H9 (cell line): ENCODE measurements around the gene CCDC18. TPM values are rescaled to one million over a fixed set of nuclear protein-coding genes. Genes with fewer than 3 reads are reported as not detected.

Source experiments
- DNase-seq: peaks from one replicate; pipeline ENCODE4 v3.0.0-alpha.2; 2017
- H2AFZ ChIP-seq: one replicate; pipeline ENCODE4 v1.6.1; 2013; ENCODE audit warnings: mild to moderate bottlenecking, low read length, control low read depth, moderate library complexity
- H2AK5ac ChIP-seq: 2 replicates; pipeline ENCODE4 v1.6.1; 2013; ENCODE audit warnings: low read length, control low read depth, mixed read lengths; ENCODE audit not compliant: insufficient read length
- H2BK120ac ChIP-seq: one replicate; pipeline ENCODE4 v1.6.1; 2013; ENCODE audit warnings: low read depth, mild to moderate bottlenecking, low read length, control low read depth, inconsistent platforms; ENCODE audit not compliant: poor library complexity, severe bottlenecking
- H2BK12ac ChIP-seq: 2 replicates; pipeline ENCODE4 v1.6.1; 2013; ENCODE audit warnings: low read length, control low read depth, mixed read lengths, low read depth; ENCODE audit not compliant: insufficient read length
- H2BK15ac ChIP-seq: 2 replicates; pipeline ENCODE4 v1.6.1; 2013; ENCODE audit warnings: low read depth, low read length, control low read depth
- H2BK20ac ChIP-seq: one replicate; pipeline ENCODE4 v1.6.1; 2013; ENCODE audit warnings: low read depth, mild to moderate bottlenecking, low read length, control low read depth, inconsistent platforms; ENCODE audit not compliant: poor library complexity, severe bottlenecking
- H2BK5ac ChIP-seq: 2 replicates; pipeline ENCODE4 v1.6.1; 2013; ENCODE audit warnings: low read length, control low read depth, mixed read lengths; ENCODE audit not compliant: insufficient read length
- H3K14ac ChIP-seq: 2 replicates; pipeline ENCODE4 v1.6.1; 2013; ENCODE audit warnings: low read length, control low read depth; ENCODE audit not compliant: insufficient read depth
- H3K18ac ChIP-seq: 2 replicates; pipeline ENCODE4 v1.6.1; 2013; ENCODE audit warnings: low read depth, mild to moderate bottlenecking, mixed read lengths, low read length, control low read depth; ENCODE audit not compliant: insufficient read length
- H3K23ac ChIP-seq: 2 replicates; pipeline ENCODE4 v1.6.1; 2013; ENCODE audit warnings: low read length, control low read depth, mixed read lengths, low read depth; ENCODE audit not compliant: insufficient read length
- H3K23me2 ChIP-seq: 2 replicates; pipeline ENCODE4 v1.6.1; 2013; ENCODE audit warnings: low read depth, mild to moderate bottlenecking, mixed read lengths, low read length, control low read depth; ENCODE audit not compliant: insufficient read length, poor library complexity, severe bottlenecking
- H3K27ac ChIP-seq: 2 replicates; pipeline ENCODE4 v1.5.1; 2013; ENCODE audit warnings: low read length, control low read depth, mixed read lengths, low read depth; ENCODE audit not compliant: insufficient read length
- H3K27me3 ChIP-seq: 2 replicates; pipeline ENCODE4 v1.6.1; 2013; ENCODE audit warnings: low read length, control low read depth, inconsistent platforms; ENCODE audit not compliant: insufficient read depth
- H3K4ac ChIP-seq: 2 replicates; pipeline ENCODE4 v1.6.1; 2013; ENCODE audit warnings: low read depth, mild to moderate bottlenecking, control low read depth, inconsistent platforms, low read length, moderate library complexity
- H3K4me1 ChIP-seq: 2 replicates; pipeline ENCODE4 v1.6.1; 2013; ENCODE audit warnings: low read length, control low read depth, inconsistent platforms; ENCODE audit not compliant: insufficient read depth
- H3K4me2 ChIP-seq: 2 replicates; pipeline ENCODE4 v1.6.1; 2013; ENCODE audit warnings: low read length, control low read depth, mixed read lengths; ENCODE audit not compliant: insufficient read length, insufficient read depth
- H3K56ac ChIP-seq: 2 replicates; pipeline ENCODE4 v1.6.1; 2013; ENCODE audit warnings: low read depth, mild to moderate bottlenecking, mixed read lengths, low read length, control low read depth; ENCODE audit not compliant: insufficient read length
- H3K79me1 ChIP-seq: 2 replicates; pipeline ENCODE4 v1.6.1; 2013; ENCODE audit warnings: low read depth, mild to moderate bottlenecking, moderate library complexity, low read length, control low read depth, inconsistent platforms; ENCODE audit not compliant: insufficient read depth, poor library complexity, severe bottlenecking
- H3K79me2 ChIP-seq: 2 replicates; pipeline ENCODE4 v1.6.1; 2013; ENCODE audit warnings: low read length, control low read depth, inconsistent platforms; ENCODE audit not compliant: insufficient read depth
- H3K9ac ChIP-seq: 2 replicates; pipeline ENCODE4 v1.6.1; 2013; ENCODE audit warnings: low read length, control low read depth, mixed read lengths; ENCODE audit not compliant: insufficient read length; ENCODE audit errors: extremely low read depth
- H3K9me3 ChIP-seq: one replicate; pipeline ENCODE4 v1.6.1; 2013; ENCODE audit warnings: low read depth, low read length, inconsistent platforms; ENCODE audit not compliant: control insufficient read depth
- H3T11ph ChIP-seq: one replicate; pipeline ENCODE4 v1.6.1; 2013; ENCODE audit warnings: mild to moderate bottlenecking, low read length, control low read depth, inconsistent platforms
- H4K20me1 ChIP-seq: one replicate; pipeline ENCODE4 v1.6.1; 2013; ENCODE audit not compliant: control insufficient read depth, insufficient read length, insufficient read depth
- H4K5ac ChIP-seq: 2 replicates; pipeline ENCODE4 v1.6.1; 2013; ENCODE audit warnings: low read depth, mild to moderate bottlenecking, mixed read lengths, low read length, control low read depth; ENCODE audit not compliant: insufficient read length
- H4K8ac ChIP-seq: replicated peaks from 2 replicates; pipeline ENCODE4 v1.6.1; 2013; ENCODE audit warnings: low read length, control low read depth, mixed read lengths, low read depth; ENCODE audit not compliant: insufficient read length
- H4K91ac ChIP-seq: 2 replicates; pipeline ENCODE4 v1.6.1; 2013; ENCODE audit warnings: low read depth, mild to moderate bottlenecking, moderate library complexity, mixed read lengths, low read length, control low read depth; ENCODE audit not compliant: insufficient read length
- H3K27ac Mint-ChIP-seq, 3 experiments: 2 replicates in 2 of 3; 3 replicates in 1 of 3; pipeline ENCODE4 v1.8.0; 2020 to 2021; ENCODE audit warnings: mixed read lengths in 3 of 3, mild to moderate bottlenecking in 1 of 3, moderate library complexity in 1 of 3
- H3K27me3 Mint-ChIP-seq: 2 replicates; pipeline ENCODE4 v1.8.0; 2021; ENCODE audit warnings: low read depth, mild to moderate bottlenecking, moderate library complexity, mixed read lengths
- H3K36me3 Mint-ChIP-seq, 3 experiments: 2 replicates in 2 of 3; 3 replicates in 1 of 3; pipeline ENCODE4 v1.8.0; 2020 to 2021; ENCODE audit warnings: low read depth in 3 of 3, mixed read lengths in 3 of 3; ENCODE audit not compliant: insufficient read depth in 1 of 3
- H3K4me1 Mint-ChIP-seq, 2 experiments: 2 replicates each; pipeline ENCODE4 v1.8.0; 2020; ENCODE audit warnings: mixed read lengths in 2 of 2
- H3K4me3 Mint-ChIP-seq, 2 experiments: 2 replicates in 1 of 2; 3 replicates in 1 of 2; pipeline ENCODE4 v1.8.0; 2020 to 2021; ENCODE audit warnings: mild to moderate bottlenecking in 2 of 2, mixed read lengths in 2 of 2, moderate library complexity in 1 of 2
- H3K9me3 Mint-ChIP-seq, 2 experiments: 2 replicates in 1 of 2; 3 replicates in 1 of 2; pipeline ENCODE4 v1.8.0; 2020; ENCODE audit warnings: mild to moderate bottlenecking in 2 of 2, mixed read lengths in 2 of 2, moderate library complexity in 1 of 2
- CTCF ChIP-seq: fragments of 200-600 bp; sonication (generic); conservative IDR thresholded peaks from 3 replicates; pipeline ENCODE4 v1.8.0; 2021; ENCODE audit warnings: antibody characterized with exemption, mild to moderate bottlenecking
- WGBS: extraction: QIAGEN DNeasy Blood & Tissue Kit; methylation state at CpG from one replicate; pipeline ENCODE4 v1.1.7; 2013; ENCODE audit warnings: missing lambda C conversion rate, low lambda C conversion rate, mixed read lengths; ENCODE audit not compliant: insufficient read length; ENCODE audit errors: extremely low coverage; 5-methylcytosine and 5-hydroxymethylcytosine counted together
- total RNA-seq: library from RNA; stranded (reverse); gene quantifications from 2 replicates; pipeline ENCODE4 v1.2.1, GENCODE V29; 2021

Gene CCDC18
- total RNA-seq, 1 experiment from 2014 or later, result 19.5 TPM

- Histone ChIP-seq H2BK20ac (no peak overlapping the region), H2AFZ (no peak overlapping the region)
These were observed 13.9 kb downstream of the CCDC18 start for GRCh38 chr1:93194231-93194990.

More at GRCh38 chr1:93194231-93194990, 13.9 kb downstream of the CCDC18 start:
- Histone ChIP-seq H3K27me3 (no peaks in the 10 kb centered on the region), H4K20me1 (no peaks in the 10 kb centered on the region), H3K9me3 (no peaks in the 10 kb centered on the region), H3K79me2 (no peaks in the 10 kb centered on the region), H2BK120ac (no peak overlapping the region), H3K4ac (no peak overlapping the region), H4K5ac (no peak overlapping the region), H2BK15ac (no peak overlapping the region), H4K91ac (no peak overlapping the region), H3K18ac (no peak overlapping the region), H3K27ac (no peak overlapping the region), H2BK5ac (no peak overlapping the region), H4K8ac (no peak overlapping the region), H3K4me2 (no peak overlapping the region), H3K14ac (no peak overlapping the region), H3K9ac (no peak overlapping the region), H3K56ac (no peak overlapping the region), H3K79me1 (no peaks in the 10 kb centered on the region), H3K4me1 (no peaks in the 10 kb centered on the region), H2AK5ac (no peak overlapping the region), H2BK12ac (no peak overlapping the region), H3K23ac (no peak overlapping the region), H3T11ph (no peak overlapping the region), H3K23me2 (no peaks in the 10 kb centered on the region)
- H3K4me3 Mint-ChIP-seq, result no peak overlapping the region
- H3K9me3 Mint-ChIP-seq, result no peaks in the 10 kb centered on the region
- no peaks in the 10 kb centered on the region for H3K4me1 Mint-ChIP-seq
- no peaks in the 10 kb centered on the region for H3K27me3 Mint-ChIP-seq
- H3K36me3 Mint-ChIP-seq, result peaks cover 19 to 55% (median 46%) of the 10 kb centered on the region in 3 experiments
- WGBS, result no CpG with 5 or more reads among the region's 4 CpGs
- TF ChIP-seq CTCF, result no peak
- peak overlapping the region in 1 of 3 experiments; percentile 22; a peak in 1 of 7 replicates for H3K27ac Mint-ChIP-seq
- no peak for DNase-seq
